Activated CD8-positive, alpha-beta memory T cell treated with anti-CD3 and anti-CD28 coated beads, Interleukin-2, amount 50 U/mL, for 4 hours (primary cell): Measurements from ENCODE around the gene PSTPIP1.

ENCODE experiments used
- DNase-seq: peaks from one replicate; pipeline ENCODE4 v3.0.0-alpha.2; 2020

The PSTPIP1 gene

GRCh38 chr15:77001966-77002365, 7.0 kb downstream of the PSTPIP1 start:
- DNase-seq: peak; percentile 7

GRCh38 chr15:77002436-77002835, 7.5 kb downstream of the PSTPIP1 start:
- peak; percentile 13 for DNase-seq

GRCh38 chr15:77002954-77003912, 8.3 kb downstream of the PSTPIP1 start:
- DNase-seq: peak; percentile 68

- DNase-seq: no peak
Observed at GRCh38 chr15:77004189-77004588, 9.3 kb downstream of the PSTPIP1 start.

- no peak for DNase-seq
Observed at GRCh38 chr15:77009176-77009575, 14.2 kb downstream of the PSTPIP1 start.

DNA sequence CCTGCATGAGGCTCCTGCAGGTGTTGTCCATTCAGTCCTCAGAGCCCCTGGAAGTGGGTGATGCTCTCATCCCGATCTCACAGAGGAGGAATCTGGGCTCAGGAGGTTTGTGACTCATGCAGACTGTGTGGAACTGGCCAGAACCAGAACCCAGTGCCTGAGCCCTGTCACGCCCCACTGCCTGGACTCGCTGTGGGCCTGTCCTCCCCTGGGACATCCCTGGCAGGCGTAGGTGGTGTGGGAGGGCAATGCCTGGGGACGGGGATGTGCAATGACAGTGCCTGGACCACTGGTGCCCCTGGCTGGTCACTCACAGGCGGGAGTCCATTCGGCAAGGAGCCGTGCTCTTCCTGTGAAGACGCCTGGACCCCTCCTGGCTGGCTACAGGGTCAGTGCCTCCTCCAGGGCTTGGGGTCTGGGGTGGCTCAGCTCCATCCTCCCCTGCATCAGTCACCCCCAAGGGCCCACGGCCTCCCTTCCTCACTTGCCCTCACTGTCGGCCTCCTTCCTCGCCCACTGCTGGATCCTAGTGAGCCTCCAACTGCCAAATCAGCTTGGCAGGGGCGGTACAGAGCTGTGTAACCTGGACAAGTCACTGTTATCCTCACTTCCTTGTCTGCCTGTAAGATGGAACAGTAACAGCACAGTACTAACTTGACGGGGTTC, 14.9 kb downstream of the PSTPIP1 start:
- DNase-seq: no peak

GRCh38 chr15:77010312-77010686, 15.4 kb downstream of the PSTPIP1 start:
- no peak for DNase-seq

GRCh38 chr15:77010857-77011256, 15.9 kb downstream of the PSTPIP1 start:
- no peak for DNase-seq

DNA sequence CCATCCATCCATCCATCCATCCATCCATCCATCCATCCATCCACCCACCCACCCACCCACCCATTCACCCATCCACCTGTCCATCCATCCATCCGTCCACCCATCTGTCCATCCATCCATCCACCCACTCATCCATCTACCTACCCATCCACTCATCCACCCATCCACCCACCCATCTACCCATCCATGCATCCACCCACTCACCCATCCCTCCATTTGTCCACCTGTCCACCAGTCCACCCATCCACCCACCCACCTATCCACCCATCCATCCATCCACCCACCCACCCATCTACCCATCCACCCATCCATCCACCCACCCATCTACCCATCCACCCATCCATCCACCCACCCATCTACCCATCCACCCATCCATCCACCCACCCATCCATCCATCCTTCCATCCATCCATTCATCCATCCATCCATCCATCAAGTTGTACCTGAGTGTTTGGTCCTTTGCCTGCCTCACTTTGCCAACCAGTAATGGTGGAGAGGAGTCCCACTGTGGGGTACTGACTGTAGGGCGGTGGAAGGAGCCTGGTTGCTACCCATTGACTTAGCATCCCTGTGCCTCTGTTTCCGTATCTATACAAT, 17.3 kb downstream of the PSTPIP1 start:
- DNase-seq: no peak

- peak; percentile 52 for DNase-seq
Observed at GRCh38 chr15:77012868-77013267, 17.9 kb downstream of the PSTPIP1 start.

- DNase-seq: peak; percentile 90
Observed at GRCh38 chr15:77013776-77014131, 18.8 kb downstream of the PSTPIP1 start.

DNA sequence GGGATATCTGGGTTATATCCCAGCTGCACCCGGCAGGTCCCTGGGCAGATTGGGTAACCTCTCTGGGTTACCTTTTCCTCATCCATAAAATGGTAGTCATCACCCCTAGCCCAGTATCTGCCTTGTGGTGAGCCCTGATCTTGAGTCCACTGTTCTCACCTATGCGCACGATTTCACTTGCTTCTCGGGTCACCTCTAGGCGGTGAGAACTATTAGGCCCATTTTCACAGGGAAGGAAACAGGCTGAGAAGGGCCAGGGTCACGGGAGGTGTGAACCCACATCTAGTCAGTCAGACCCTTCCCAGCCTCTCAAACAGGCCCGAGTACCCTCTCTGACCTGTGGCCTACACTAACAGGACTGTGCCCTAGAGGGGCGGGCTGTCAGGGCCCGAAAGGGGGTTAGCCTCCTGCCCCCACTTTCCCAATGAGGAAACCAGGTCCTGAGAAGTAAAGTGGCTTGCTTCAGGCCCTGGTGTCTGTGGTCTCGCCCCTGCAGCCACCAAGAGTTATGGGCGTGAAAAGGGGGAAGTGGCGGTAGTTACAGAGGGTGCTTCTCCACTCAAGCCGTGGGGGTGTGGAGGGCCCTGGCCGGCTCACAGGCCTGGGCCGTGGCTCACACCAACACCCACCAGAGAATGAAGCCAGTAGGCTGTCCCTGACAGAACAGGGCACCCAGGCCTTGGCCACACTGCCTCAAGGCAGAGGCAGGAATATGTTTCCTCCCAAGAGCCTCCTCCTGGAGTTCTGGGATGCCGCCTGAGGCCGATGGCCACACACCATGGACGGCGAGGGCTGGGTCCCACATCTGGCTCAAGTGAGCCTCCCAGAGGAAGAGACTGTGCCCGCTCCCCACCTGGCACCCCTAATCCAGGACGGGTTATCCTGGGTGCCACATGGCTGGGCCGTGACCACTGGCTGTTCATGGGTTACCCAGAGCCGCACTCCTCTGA, 19.5 kb downstream of the PSTPIP1 start:
- DNase-seq: no peak

GRCh38 chr15:77015646-77016320, 20.9 kb downstream of the PSTPIP1 start:
- no peak for DNase-seq

- DNase-seq: no peak
Observed at GRCh38 chr15:77016321-77016695, 21.4 kb downstream of the PSTPIP1 start.

DNA sequence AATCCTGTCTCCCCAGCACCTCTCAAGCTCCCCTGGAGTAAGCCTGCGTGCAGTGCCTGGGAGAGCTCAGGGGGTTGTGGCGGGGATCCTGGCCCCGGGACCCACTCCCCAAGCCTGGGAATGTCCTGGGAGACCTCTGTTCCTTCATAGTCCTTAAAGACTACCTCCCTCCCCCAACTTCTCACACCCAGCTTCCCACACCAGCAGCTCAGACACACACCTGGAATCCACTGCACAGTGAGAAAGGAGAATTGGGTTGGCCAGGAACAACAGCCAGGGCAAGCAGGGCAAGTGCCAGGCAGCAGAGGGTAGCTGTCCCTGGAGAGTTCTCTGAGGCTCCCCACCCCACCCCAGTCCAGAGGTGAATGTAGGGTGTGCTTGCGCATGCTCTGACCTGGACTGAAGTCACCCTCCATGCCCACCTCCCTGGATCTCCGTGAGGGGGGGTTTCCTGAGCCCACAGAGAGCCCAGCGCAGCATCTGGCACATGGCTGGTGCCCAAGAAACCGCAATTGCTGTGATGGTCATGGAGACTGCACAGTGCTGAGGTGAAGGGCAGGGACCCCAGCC, 22.2 kb downstream of the PSTPIP1 start:
- DNase-seq: no peak

DNA sequence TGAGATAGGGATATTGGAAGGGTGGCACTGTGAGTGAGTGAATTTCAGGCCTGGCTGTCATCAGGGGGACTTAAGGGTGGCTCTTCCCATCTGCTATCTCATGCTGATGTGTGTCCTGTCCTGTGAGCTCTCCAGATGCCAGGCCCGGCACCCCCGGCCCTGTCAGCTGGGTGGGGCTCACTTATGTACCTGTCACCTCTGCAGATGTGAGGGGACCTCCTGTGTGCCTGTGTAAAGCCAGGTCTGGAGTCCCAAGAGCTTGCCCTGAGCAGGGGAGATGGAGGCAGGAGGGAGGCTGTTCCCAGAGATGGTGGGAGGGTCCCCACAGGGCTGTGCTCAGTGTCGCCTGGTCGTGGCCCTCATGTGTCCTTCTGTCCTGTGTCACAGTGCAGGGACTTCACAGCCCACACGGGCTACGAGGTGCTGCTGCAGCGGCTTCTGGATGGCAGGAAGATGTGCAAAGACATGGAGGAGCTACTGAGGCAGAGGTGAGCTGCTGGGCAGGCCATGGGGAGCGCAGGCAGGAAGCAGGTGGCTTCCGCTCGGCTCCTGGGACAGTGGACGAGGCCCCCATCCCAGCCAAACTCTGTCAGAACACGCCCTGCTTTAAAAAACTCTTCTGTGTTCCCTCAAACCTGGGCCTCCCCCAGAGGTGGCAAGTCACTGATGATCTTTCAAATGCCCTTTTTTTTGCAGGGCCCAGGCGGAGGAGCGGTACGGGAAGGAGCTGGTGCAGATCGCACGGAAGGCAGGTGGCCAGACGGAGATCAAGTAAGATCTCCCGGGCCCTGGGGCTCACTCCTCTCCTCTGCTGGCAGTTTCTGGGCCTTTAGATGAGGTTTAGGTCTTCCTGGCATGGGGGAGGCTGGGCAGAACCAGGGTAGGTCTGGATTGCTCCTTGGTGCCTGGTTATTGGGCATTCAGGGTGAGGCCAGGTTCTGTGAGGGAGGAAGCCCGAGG, 23.1 kb downstream of the PSTPIP1 start:
- no peak for DNase-seq

DNA sequence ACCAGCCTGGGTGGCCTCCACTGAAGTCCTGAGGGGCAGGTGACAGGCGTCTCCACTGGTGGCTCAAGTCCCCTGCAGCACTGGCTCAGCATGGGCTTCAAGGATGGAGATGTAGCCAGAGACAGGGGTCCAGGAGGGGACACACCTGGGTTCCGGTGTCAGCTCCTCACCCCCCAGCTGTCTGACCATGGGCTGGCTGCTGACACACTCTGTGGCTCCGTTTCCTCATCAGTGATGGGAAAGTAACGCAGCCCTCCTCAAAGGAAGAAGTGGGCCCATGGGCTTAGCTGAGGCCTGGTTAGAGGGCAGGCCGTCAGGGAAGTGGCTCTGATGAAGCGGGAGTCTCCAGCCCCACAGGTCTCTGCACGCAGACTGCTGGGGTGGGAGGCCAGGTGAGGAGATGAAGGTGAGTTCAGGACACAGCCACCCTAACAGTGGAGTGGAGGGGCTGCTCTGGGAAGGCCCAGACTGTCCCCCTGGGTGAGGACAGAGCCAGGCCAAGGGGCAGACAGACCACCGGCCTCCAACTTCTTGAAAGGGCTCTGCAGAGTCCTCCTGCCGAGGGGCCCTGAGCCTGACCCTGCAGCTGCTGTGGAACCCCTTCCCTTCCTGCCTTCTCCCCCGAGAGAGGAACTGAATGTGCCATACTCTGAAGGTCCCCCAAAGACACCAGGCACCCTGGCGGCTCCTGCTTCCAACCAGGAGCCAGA, 24.0 kb downstream of the PSTPIP1 start:
- no peak for DNase-seq

DNA sequence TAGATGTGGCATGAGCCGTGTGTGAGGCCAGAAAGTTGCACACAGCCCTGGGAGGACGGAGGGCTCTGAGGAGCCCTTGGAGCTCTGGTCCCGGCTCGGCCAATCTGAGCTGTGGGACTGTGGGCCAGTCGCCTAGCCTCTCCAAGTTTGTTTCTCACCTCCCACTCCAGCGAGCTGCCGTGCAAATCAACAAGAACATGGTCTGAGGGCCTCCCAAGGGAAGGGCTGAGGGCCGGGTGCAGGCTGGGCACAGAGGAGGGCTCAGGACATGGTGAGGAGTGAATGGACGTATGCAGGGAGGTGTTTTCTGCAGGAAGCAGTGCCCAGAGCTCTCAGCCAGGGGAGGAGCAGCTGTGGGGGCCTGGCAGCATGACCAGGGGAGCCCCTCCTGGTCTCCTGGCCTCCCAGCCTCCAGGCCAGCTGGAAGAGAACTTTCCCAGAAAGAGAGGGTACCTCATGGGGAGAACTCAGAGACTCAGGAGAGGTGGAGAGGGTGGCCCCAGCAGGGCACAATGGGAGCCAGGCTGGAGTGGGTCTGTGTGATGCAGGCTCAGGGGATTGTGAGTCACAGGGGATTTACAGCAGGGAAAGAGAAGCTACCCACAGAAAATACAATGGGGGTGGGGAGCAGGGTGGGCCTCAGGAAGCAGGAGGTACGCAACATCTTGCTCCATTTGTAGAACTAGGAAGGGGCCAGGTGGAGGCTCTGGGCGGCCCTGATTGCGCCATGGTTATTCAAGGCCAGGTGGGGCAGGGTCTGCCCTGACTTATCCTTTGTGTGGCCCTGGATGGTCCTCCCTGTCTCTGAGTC, 24.8 kb downstream of the PSTPIP1 start:
- DNase-seq: peak; percentile 50
